Fibroblast of pulmonary artery (primary cell): ENCODE results near the gene CRAT.

Experiments used
- DNase-seq: peaks from one replicate; pipeline ENCODE4 v3.0.0-alpha.2; 2010; ENCODE audit warnings: low read depth
- H3K4me3 ChIP-seq: replicated peaks from 2 replicates; pipeline ENCODE4 v1.5.1; 2011; ENCODE audit warnings: low read depth, mild to moderate bottlenecking, control low read depth, low read length, moderate library complexity
- CTCF ChIP-seq: IDR thresholded peaks from 2 replicates; pipeline ENCODE4 v1.5.1; 2011; ENCODE audit warnings: mild to moderate bottlenecking, control low read depth, low read length, inconsistent platforms; ENCODE audit errors: missing control alignments

The CRAT gene

GRCh38 chr9:129077236-129077635, 33.4 kb downstream of the CRAT start:
- DNase-seq = no peak
- no peak for TF ChIP-seq CTCF
- H3K4me3 ChIP-seq = no peak overlapping the region

GRCh38 chr9:129076640-129077037, 34.0 kb downstream of the CRAT start:
- no peak for DNase-seq
- no peak overlapping the region for H3K4me3 ChIP-seq
- no peak for TF ChIP-seq CTCF

- TF ChIP-seq CTCF = no peak
- DNase-seq = no peak
- H3K4me3 ChIP-seq = no peak overlapping the region
Measured at GRCh38 chr9:129075996-129076639, 34.5 kb downstream of the CRAT start.

GRCh38 chr9:129074106-129074505, 36.5 kb downstream of the CRAT start:
- no peak for TF ChIP-seq CTCF
- DNase-seq = no peak
- H3K4me3 ChIP-seq = no peak overlapping the region

GRCh38 chr9:129073404-129073803, 37.2 kb downstream of the CRAT start:
- no peak for DNase-seq
- no peak overlapping the region for H3K4me3 ChIP-seq
- no peak for TF ChIP-seq CTCF

GRCh38 chr9:129072171-129072570, 38.4 kb downstream of the CRAT start:
- no peak for TF ChIP-seq CTCF
- DNase-seq = no peak
- no peak overlapping the region for H3K4me3 ChIP-seq

GRCh38 chr9:129071526-129072126, 39.0 kb downstream of the CRAT start:
- DNase-seq = no peak
- H3K4me3 ChIP-seq = no peak overlapping the region
- TF ChIP-seq CTCF = no peak
